GM19351 (cell line): Measurements from ENCODE around the gene PLCE1.
"Not testable (repeated sequence)": the region's sequence is repeated elsewhere in the genome, so short reads cannot be mapped to it uniquely, and the experiment has no call there.

Experiments used
- ATAC-seq: cut with Tn5 transposase; IDR thresholded peaks from one replicate; pipeline ENCODE4 v1.9.1; 2021; ENCODE audit warnings: mild to moderate bottlenecking, moderate library complexity; ENCODE audit not compliant: unreplicated experiment

PLCE1 gene

GRCh38 chr10:93993782-93994437 lies at the start of gene PLCE1:
Gene PLCE1 (plus strand): TSS chr10:93993931. CDS start chr10:94031047, 37,116 bp downstream.
- peak; percentile 73 for ATAC-seq

GRCh38 chr10:93945819-93946218 lies 47.9 kb upstream of the PLCE1 start:
- ATAC-seq: no peak

GRCh38 chr10:93947055-93947454 lies 46.7 kb upstream of the PLCE1 start:
- no peak for ATAC-seq

- no peak for ATAC-seq
Measured at GRCh38 chr10:93947524-93947923, 46.2 kb upstream of the PLCE1 start.

- ATAC-seq: no peak
Measured at GRCh38 chr10:93951905-93952304, 41.8 kb upstream of the PLCE1 start.

- no peak for ATAC-seq
Measured at GRCh38 chr10:93954299-93954698, 39.4 kb upstream of the PLCE1 start.

- ATAC-seq: no peak
Measured at GRCh38 chr10:93954726-93955363, 38.9 kb upstream of the PLCE1 start.

GRCh38 chr10:93958834-93959233 lies 34.9 kb upstream of the PLCE1 start:
- ATAC-seq: no peak

GRCh38 chr10:93960988-93961387 lies 32.7 kb upstream of the PLCE1 start:
- ATAC-seq: not testable (repeated sequence)

GRCh38 chr10:93962973-93963372 lies 30.8 kb upstream of the PLCE1 start:
- no peak for ATAC-seq

- no peak for ATAC-seq
Measured at GRCh38 chr10:93963434-93963833, 30.3 kb upstream of the PLCE1 start.

GRCh38 chr10:93965911-93966310 lies 27.8 kb upstream of the PLCE1 start:
- no peak for ATAC-seq

- no peak for ATAC-seq
Measured at GRCh38 chr10:93967756-93968155, 26.0 kb upstream of the PLCE1 start.

GRCh38 chr10:93968540-93968945 lies 25.2 kb upstream of the PLCE1 start:
- no peak for ATAC-seq

- not testable (repeated sequence) for ATAC-seq
Measured at GRCh38 chr10:93970433-93971010, 23.2 kb upstream of the PLCE1 start.

- no peak for ATAC-seq
Measured at GRCh38 chr10:93973748-93974445, 19.8 kb upstream of the PLCE1 start.

GRCh38 chr10:93977442-93977841 lies 16.3 kb upstream of the PLCE1 start:
- no peak for ATAC-seq

GRCh38 chr10:93980486-93980885 lies 13.2 kb upstream of the PLCE1 start:
- ATAC-seq: no peak

- ATAC-seq: no peak
Measured at GRCh38 chr10:93991114-93991513, 2.6 kb upstream of the PLCE1 start.

GRCh38 chr10:93991596-93992284 lies 2.0 kb upstream of the PLCE1 start:
- no peak for ATAC-seq

- no peak for ATAC-seq
Measured at GRCh38 chr10:93992400-93993030, 1.2 kb upstream of the PLCE1 start.
